PC-9 (cell line): Measurements from ENCODE around the gene CMKLR1.

Experiments used
- EZH2 ChIP-seq: fragments of 200-600 bp; sonication (generic); IDR thresholded peaks from 2 replicates; pipeline ENCODE4 v1.8.0; 2017; ENCODE audit warnings: antibody characterized with exemption, low read depth
- TF ChIP-seq, protein P1 (sequence below): fragments of 200-600 bp; sonication (generic); conservative IDR thresholded peaks from 2 replicates; pipeline ENCODE4 v1.6.1; 2017; ENCODE audit warnings: mixed run types, antibody characterized with exemption, mild to moderate bottlenecking, moderate library complexity

DNA sequence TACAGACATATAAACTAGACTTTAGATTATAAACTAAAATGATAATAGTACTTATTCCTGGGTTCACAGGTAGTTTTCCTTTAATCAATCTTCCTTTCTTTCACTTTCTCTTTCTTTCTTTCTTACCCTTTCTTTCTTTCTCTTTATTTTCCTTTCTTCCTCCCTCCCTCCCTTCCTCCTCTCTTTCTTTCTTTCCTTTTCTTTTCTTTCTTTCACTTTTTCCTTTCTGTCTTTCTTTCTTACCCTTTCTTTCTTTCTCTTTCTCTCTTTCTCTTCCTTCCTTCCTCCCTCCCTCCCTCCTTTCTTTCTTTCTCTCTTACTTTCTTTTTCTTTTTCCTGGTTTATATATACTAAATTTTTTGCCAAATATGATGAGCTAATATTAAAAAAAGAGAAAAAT lies 61.5 kb downstream of the CMKLR1 start:
- TF ChIP-seq, protein P1, sequence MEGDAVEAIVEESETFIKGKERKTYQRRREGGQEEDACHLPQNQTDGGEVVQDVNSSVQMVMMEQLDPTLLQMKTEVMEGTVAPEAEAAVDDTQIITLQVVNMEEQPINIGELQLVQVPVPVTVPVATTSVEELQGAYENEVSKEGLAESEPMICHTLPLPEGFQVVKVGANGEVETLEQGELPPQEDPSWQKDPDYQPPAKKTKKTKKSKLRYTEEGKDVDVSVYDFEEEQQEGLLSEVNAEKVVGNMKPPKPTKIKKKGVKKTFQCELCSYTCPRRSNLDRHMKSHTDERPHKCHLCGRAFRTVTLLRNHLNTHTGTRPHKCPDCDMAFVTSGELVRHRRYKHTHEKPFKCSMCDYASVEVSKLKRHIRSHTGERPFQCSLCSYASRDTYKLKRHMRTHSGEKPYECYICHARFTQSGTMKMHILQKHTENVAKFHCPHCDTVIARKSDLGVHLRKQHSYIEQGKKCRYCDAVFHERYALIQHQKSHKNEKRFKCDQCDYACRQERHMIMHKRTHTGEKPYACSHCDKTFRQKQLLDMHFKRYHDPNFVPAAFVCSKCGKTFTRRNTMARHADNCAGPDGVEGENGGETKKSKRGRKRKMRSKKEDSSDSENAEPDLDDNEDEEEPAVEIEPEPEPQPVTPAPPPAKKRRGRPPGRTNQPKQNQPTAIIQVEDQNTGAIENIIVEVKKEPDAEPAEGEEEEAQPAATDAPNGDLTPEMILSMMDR = no peak
- TF ChIP-seq EZH2 = no peak
